Right lung (tissue), 5 donors: ENCODE measurements around the gene AHRR. TPM values are rescaled to one million over a fixed set of nuclear protein-coding genes. Genes with fewer than 3 reads are reported as not detected.
A peak's percentile ranks its signal among the peaks of the same experiment; 100 is the strongest.
"Not testable (repeated sequence)": the region's sequence is repeated elsewhere in the genome, so short reads cannot be mapped to it uniquely, and the experiment has no call there.

ENCODE experiments used
- DNase-seq, 2 donors: peaks; one replicate each; pipeline ENCODE4 v3.0.0-alpha.2; 2013
- polyA plus RNA-seq, 5 donors: library from polyadenylated mRNA; unstranded; fragments of 120-200 nt; gene quantifications; one replicate each; pipeline versions ENCODE4 v1.2.1 to v1.2.3, GENCODE V29; 2013; ENCODE audit warnings: inconsistent platforms in 1 of 5, low replicate concordance in 1 of 5; ENCODE audit not compliant: insufficient read length in 5 of 5, insufficient read depth in 1 of 5

Gene AHRR
- polyA plus RNA-seq, 5 donors, result 2.5 to 7.6 (median 4.9) TPM

- no peak for DNase-seq
Measured at GRCh38 chr5:366541-367357, 45.2 kb downstream of the AHRR start.

GRCh38 chr5:367358-368130 is 46.0 kb downstream of the AHRR start:
- no peak for DNase-seq

- DNase-seq, result no peak
Measured at GRCh38 chr5:368183-369084, 46.9 kb downstream of the AHRR start.

GRCh38 chr5:369151-369868 is 47.8 kb downstream of the AHRR start:
- no peak for DNase-seq

- DNase-seq, result not testable (repeated sequence)
Measured at GRCh38 chr5:369869-370236, 48.3 kb downstream of the AHRR start.

- DNase-seq, result no peak
Measured at GRCh38 chr5:370311-370958, 48.9 kb downstream of the AHRR start.

GRCh38 chr5:370959-371810 is 49.7 kb downstream of the AHRR start:
- no peak for DNase-seq

- DNase-seq, result no peak
Measured at GRCh38 chr5:371811-372555, 50.5 kb downstream of the AHRR start.

GRCh38 chr5:372556-372995 is 51.1 kb downstream of the AHRR start:
- no peak for DNase-seq

GRCh38 chr5:372996-373709 is 51.6 kb downstream of the AHRR start:
- DNase-seq, result no peak

- peak; percentile 52 to 62 for DNase-seq
Measured at GRCh38 chr5:373710-374602, 52.4 kb downstream of the AHRR start.

GRCh38 chr5:374631-375335 is 53.3 kb downstream of the AHRR start:
- no peak for DNase-seq

- DNase-seq, result no peak
Measured at GRCh38 chr5:375336-375920, 53.9 kb downstream of the AHRR start.

GRCh38 chr5:375921-376798 is 54.6 kb downstream of the AHRR start:
- no peak for DNase-seq

- no peak for DNase-seq
Measured at GRCh38 chr5:376799-377325, 55.3 kb downstream of the AHRR start.
